NT2/D1 (cell line): Measurements from ENCODE around the gene KDM4B.
"Not testable (repeated sequence)": the region's sequence is repeated elsewhere in the genome, so short reads cannot be mapped to it uniquely, and the experiment has no call there.

ENCODE experiments used
- SUZ12 ChIP-seq: IDR thresholded peaks from 2 replicates; pipeline ENCODE4 v1.6.1; 2011; ENCODE audit not compliant: insufficient read length, insufficient read depth; ENCODE audit errors: extremely low read depth
- ZNF274 ChIP-seq: IDR thresholded peaks from 2 replicates; pipeline ENCODE4 v1.6.1; 2011; ENCODE audit warnings: mild to moderate bottlenecking, low read depth, low read length

DNA sequence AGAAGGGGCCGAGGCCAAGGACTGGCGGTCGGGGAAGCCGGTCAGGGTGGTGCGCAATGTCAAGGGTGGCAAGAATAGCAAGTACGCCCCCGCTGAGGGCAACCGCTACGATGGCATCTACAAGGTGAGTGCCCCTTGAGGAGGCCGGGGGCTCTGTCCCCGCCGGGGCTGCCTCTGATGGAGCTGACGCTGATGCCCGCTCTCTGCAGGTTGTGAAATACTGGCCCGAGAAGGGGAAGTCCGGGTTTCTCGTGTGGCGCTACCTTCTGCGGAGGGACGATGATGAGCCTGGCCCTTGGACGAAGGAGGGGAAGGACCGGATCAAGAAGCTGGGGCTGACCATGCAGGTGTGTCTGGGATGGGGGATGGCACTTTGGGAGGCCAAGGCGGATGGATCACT is 18.3 kb upstream of the KDM4B start:
- not testable (repeated sequence) for TF ChIP-seq ZNF274, SUZ12
